GM19438 (cell line): ENCODE data around the gene PRRG1.
"Not testable (repeated sequence)": the region's sequence is repeated elsewhere in the genome, so short reads cannot be mapped to it uniquely, and the experiment has no call there.

ENCODE experiments used
- ATAC-seq: cut with Tn5 transposase; IDR thresholded peaks from one replicate; pipeline ENCODE4 v1.9.1; 2021; ENCODE audit warnings: low read depth; ENCODE audit not compliant: unreplicated experiment

The PRRG1 gene

DNA sequence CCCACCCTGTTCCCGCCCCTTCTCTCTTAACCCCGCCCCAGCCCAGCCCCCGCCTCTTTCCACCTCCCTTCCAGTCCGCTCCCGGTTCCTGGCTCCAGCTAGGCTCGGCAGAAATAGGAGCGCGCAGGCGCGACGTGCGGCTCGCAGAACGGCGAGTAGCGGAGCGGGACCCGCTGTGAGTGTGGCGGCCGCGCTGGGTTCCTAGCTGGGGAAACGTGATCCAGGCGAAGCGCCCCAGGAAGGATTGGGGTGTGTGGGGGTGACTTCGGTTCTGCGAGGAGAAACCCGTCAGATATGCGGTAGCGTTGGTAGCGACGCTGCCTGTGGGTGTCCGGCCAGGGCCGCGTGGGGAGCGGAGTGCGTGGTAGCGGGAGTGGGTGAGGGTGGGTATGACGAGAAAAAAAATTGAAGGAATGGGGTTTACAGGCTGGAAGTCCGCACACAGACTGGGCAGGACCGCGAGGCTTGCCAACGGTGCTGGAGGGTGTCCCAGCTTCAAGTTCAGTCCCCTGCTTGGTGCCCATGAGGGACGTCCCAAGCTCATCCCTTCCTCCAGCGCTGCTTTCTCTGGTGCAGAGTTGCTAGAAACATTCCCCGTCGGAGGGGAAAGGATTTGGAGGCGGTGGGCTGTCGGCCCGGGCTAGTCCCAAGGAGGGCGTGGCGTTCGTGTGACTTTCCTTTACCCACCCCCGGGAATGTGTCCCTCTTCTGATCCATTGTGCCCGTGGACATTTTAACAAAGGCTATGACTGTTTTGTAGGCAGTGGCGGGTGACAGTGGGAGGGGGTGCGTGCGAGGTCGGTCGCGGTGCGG is at the start of gene PRRG1:
PRRG1 (plus strand) TSS at position 144 of the 813 bp plus-strand sequence. CDS start 56,886 bp downstream, outside the sequence.
- ATAC-seq = no peak

GRCh38 chrX:37302569-37302968 is 46.6 kb upstream of the PRRG1 start:
- ATAC-seq = no peak

DNA sequence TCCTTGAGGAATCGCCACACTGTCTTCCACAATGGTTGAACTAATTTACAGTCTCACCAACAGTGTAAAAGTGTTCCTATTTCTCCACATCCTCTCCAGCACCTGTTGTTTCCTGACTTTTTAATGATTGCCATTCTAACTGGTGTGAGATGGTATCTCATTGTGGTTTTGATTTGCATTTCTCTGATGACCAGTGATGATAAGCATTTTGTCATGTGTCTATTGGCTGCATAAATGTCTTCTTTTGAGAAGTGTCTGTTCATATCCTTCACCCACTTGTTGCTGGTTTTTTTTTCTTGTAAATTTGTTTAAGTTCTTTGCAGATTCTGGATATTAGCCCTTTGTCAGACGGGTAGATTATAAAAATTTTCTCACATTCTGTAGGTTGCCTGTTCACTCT is 43.9 kb upstream of the PRRG1 start:
- not testable (repeated sequence) for ATAC-seq

DNA sequence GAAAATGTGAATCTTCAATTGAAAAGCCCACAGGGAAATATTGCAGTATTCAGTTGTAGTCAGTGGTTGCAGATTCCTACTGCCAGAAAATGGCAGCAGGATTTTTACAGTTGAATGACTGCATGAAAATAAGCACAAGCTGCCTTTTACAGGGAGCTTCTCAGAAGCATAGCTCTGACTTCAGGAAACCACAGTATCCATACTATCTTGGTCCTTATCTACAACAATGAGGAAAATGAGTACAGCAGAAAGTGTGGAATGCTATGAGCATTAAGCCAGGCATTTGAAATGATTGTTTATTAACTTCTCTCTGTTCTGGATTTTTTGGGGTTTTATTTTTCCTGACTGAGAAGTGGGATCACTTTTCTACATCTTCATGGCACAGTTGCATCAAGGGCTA is 34.6 kb upstream of the PRRG1 start:
- no peak for ATAC-seq

DNA sequence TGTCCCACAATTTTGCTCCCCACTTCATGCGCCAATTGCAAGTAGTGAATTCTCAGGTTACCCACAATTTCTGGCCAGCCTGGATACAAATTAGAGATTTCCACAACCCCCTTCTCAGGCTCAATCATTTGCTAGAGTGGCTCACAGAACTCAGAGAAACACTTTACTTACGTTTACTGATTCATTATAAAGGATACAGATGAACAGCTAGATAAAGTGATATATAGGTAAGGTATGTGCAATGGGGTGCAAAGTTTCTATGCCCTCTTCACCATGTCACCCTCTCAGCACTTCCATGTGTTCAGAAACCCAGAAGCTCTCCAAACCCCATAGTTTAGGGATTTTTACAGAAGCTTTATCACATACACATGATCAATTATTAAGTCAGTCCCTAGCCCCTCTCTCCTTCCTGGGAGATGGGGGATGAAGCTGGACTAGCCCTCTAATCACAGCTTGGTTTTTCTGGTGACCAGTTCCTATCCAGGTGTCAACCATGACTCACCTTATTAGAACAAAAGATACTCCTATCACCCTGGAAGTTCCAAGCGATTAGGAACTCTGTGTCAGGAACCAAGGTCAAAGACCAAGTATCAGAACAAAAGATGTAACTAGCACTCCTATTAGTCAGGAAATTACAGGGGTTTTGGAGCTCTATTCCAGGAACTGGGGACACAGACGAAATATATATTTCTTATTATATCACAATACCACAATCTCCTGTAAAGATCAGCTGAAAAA is 33.5 kb upstream of the PRRG1 start:
- ATAC-seq = no peak

- no peak for ATAC-seq
Observed at GRCh38 chrX:37320541-37321203, 28.5 kb upstream of the PRRG1 start.

DNA sequence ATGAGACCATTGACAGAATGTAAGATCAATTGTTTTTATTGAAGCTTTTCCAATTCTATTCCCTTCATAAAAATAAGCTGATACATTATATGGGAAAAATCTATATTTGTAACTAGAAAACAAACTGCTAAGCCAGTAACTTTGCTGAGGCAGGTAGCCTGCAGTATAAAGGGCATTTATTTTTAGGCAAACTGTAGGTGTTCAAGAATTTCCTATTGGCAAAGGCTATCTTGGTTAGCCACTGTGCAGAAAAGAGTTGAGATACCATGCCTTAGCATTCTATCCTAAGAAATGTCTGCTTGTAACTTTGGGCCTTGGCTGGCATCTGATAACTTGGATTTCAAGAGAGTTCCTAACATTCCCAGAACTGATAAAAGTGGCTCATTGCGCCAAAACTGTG is 18.5 kb upstream of the PRRG1 start:
- no peak for ATAC-seq

DNA sequence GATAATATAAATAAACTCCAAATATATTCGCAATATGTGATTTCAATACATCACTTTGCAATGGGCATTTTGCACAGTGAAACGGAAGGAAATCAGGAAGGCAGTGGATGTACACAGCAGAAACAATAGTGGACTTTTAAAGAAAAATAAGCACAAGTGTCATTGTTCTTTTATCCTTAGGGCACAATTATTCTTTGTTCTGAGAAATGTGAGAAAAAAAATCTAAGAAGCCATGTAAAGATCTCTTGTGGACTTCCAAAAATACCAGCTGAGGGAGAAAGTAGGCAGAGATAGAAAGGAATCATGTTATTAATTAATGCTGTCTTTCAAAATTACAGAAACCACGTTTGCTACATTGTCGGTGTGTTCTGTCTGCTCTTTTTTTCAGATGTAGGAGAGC is 17.6 kb upstream of the PRRG1 start:
- ATAC-seq = no peak

GRCh38 chrX:37332055-37332454 is 17.1 kb upstream of the PRRG1 start:
- no peak for ATAC-seq

GRCh38 chrX:37332987-37333658 is 16.0 kb upstream of the PRRG1 start:
- ATAC-seq = no peak

GRCh38 chrX:37347420-37347819 is 1.7 kb upstream of the PRRG1 start:
- ATAC-seq = no peak

DNA sequence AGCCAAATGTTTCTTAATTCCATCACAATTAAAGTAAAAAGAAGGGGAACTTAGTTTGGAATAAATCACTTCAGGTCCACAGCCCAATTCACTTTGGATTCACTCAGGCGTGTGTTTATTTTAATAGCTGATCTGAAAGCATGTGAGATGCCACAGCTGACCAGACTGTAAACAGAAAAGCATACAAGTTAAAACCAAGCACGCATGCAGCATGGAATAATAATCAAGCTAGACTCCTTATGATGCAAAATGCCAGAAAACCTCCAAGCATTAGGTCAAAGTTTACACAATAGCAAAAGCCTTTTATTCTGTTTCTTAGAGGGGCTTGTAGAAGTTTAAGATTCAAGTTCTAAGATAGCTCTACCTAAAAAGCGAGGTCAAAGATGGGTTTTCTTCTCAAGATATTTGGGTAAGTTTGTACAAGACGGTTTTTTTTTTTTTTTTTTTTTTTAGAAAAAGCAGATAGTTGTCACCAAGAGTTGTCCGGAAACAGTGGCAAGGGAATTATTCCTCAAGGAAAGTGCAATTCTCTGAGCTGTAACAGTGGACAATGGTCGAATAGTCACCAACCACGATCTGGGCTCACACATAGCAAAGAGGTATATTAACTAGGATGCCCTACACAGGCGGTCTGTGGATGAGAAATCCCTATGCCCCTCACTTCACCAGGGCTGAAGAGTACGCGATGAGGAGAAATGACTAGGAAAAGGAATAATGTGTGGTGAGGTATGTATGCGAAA is 763 bp upstream of the PRRG1 start:
- ATAC-seq = no peak

DNA sequence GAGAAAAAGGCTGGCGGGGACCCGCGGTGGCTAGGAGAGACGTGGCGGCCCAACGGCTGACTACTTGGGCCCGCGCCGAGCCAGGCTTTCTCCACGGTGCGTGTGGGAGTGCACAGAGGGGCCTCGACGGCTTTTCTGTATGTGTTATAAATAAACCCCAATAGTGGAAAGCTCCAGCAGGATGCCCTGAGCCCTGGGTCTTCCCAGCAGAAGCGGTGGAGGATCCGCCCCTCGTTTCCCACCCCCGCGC is 268 bp upstream of the PRRG1 start:
- no peak for ATAC-seq

DNA sequence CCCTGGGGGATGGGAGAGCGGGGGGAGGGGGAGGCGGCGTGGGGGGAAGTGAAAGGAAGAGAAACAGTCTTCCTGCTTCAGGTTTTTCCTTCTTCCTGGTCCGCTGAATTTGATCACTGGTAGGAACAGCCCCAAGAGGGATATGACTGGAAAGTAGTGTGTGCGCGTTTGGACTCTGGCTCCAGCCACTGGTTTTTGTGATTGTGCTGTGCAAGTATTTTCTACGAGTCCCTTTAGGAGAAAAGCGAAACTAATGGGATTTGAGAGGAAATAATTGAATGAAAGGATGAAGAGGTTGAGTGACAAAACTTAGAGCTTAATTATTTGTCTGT is 836 bp downstream of the PRRG1 start:
- no peak for ATAC-seq

DNA sequence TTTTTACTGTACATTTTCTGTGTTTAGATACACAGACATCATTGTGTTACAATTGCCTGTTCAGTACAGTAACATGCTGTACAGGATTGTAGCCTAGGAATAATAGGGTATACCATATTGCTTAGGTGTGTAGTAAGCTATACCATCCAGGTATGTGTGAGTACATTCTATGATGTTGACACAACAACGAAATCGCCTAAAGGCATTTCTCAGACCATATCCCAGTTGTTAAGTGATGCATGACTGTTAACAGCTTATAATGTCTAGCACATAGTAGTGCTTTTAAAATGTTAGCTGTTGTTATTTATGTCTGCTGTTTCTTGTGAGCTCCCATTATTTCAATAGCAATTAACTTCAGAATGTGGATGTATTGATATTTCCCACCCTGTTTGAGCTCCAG is 4.5 kb downstream of the PRRG1 start:
- no peak for ATAC-seq

DNA sequence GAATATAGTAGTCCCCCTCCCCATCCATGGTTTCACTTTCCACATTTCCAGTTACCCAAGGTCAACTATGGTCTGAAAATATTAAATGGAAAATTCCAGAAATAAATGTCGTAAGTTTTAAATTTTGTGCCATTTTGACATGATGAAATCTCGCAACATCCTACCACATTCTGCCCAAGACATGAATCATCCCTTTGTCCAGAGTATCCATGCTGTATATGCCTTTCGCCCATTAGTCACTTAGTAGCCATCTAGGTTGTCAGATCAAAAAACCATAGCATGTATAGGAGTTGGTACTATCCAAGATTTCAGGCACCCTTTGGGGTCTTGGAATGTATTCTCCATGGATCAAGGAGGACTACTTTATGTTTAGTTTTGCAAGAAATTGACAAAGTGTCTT is 8.3 kb downstream of the PRRG1 start:
- no peak for ATAC-seq

DNA sequence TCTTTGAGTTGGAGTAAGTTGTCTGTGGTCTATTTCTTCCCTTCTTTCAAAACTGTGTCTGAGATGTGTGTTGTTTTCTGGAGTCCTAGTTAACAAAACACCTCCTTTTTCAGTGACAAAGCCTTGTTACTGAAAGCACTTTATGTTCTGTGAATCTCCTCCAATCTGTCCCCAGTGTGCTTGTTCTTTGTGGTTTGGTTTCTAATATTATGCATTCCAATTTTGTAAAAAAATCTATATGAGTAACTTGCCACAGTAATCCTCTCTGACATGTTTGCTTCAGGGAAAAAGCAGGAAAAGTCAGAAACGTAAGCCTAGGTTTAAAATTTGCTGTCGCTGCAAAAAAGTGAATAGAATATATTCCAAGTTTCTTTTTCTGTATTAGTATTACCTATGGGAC is 12.4 kb downstream of the PRRG1 start:
- no peak for ATAC-seq

DNA sequence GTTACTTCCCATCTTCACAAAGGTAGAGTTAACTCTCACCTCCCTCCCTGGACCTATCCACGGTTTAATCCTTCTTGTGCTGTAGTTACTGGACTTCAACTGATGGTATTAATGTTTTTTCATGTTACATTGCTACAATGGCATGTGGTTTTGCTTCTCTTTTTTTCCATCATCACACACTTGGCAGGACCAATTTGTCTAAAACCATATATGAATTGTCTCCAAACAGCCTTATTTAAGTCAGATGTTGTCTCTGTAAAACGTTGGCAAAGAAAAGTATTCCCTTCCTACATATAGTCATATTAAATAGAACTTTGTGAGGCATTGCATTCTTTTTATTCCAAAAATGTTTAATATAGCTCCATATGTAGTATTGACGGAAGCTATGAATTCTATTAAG is 15.5 kb downstream of the PRRG1 start:
- no peak for ATAC-seq

DNA sequence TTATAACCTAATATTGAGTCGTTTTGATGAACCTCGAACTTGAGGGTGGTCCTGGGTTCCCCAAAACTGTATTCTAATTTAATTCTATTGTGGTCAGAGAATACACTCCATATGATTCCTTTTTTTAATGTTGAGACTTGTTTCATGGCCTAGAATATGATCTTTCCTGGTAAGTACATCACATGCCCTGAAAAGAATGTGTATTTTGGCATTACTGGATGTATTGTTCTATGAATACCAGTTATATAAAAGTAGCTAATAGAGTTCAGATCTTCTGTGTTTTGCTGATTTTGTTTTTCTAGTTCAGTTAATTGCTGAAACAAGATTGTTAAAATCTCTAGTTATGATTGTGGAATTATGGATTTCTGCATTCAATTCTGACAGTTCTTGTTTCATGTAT is 18.8 kb downstream of the PRRG1 start:
- no peak for ATAC-seq

DNA sequence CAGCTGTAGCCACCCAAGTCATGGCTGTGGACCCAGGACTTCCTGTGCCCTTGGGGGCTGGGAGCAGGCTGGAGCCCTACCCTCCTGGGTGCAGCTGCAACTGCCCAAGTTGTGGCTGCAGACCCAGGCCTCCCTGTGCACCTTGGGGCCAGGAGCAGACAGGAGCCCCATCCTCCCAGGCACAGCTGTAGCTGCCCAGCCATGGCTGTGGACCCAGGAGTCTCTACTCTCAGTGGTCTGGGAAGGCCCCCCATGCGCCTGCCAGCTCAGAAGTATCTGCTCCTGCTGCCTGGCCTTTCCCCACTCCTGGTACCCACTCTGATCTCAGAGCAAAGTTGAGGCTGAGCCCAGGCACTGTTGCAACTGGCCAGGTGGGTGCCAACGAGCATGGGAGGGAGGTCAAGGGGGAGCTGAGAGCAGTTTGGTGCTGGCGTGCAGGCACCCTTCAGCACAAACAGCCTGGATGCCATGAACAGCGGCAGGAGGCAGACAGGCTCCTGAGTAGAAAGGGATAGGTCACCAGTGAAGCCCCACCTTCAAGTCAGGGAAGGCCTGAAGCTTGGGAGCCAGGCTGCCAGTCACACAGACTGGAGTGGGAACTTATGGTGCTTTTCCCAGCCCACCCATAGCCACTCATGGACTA is 21.5 kb downstream of the PRRG1 start:
- ATAC-seq = no peak
